HepG2 (cell line): ENCODE measurements around the gene CDCP2. TPM values are rescaled to one million over a fixed set of nuclear protein-coding genes. Genes with fewer than 3 reads are reported as not detected.
A peak's percentile ranks its signal among the peaks of the same experiment; 100 is the strongest.

Experiments
- ATAC-seq: fragments of 200-7000 bp; cut with Tn5 transposase; 3 replicates; pipeline ENCODE4 v1.9.1; 2020; ENCODE audit warnings: mild to moderate bottlenecking, moderate library complexity
- BruUV-seq: library from RNA; stranded (reverse); fragments of 400-500 nt; replicated peaks from 2 replicates; lab custom pipeline; 2021; lab: Mats Ljungman, UMichigan
- CTCF ChIA-PET: fragments of 300-600 bp; formaldehyde crosslinking; extraction: SDS; loops from one replicate; lab custom pipeline; 2021; ENCODE audit warnings: low total read pairs, inconsistent platforms, low intra/inter-chr PET ratio; lab: Yijun Ruan, JAX
- POLR2A ChIA-PET: fragments of 350-600 bp; sonication (Branson Sonifier 250); formaldehyde crosslinking; loops from one replicate; lab custom pipeline; 2020; ENCODE audit warnings: antibody characterized with exemption, inconsistent platforms; lab: Yijun Ruan, JAX
- DNase-seq: peaks from one replicate; pipeline ENCODE4 v3.0.0-alpha.2; 2015; ENCODE audit warnings: low spot score
- FAIRE-seq: peaks from 3 replicates; lab custom pipeline; 2011; peaks lifted over from hg19 to GRCh38; lab: Jason Lieb, UNC
- H2AFZ ChIP-seq: one replicate; pipeline ENCODE4 v1.6.1; 2011; ENCODE audit warnings: low read length, inconsistent platforms
- H3K27ac ChIP-seq: fragments of 300-600 bp; 3 replicates; pipeline ENCODE4 v1.8.0; 2011; ENCODE audit warnings: mixed run types, mild to moderate bottlenecking, mixed read lengths, low read length, inconsistent platforms; ENCODE audit not compliant: insufficient read depth; ENCODE audit errors: extremely low read length
- H3K27me3 ChIP-seq, 2 experiments: fragments of 200-600 bp in 1 of 2; 2 replicates in 1 of 2; 3 replicates in 1 of 2; pipeline versions ENCODE4 v1.6.0 to v1.8.0; 2011; ENCODE audit warnings: low read length in 2 of 2, mild to moderate bottlenecking in 2 of 2, moderate library complexity in 2 of 2, inconsistent platforms in 1 of 2; ENCODE audit not compliant: insufficient read depth in 2 of 2, control insufficient read depth in 1 of 2
- H3K36me3 ChIP-seq, 2 experiments: fragments of 200-600 bp in 1 of 2; replicated peaks in 1 of 2; 2 replicates in 1 of 2; 3 replicates in 1 of 2; pipeline versions ENCODE4 v1.5.1 to v1.8.0; 2011; ENCODE audit warnings: low read length in 2 of 2, inconsistent platforms in 1 of 2; ENCODE audit not compliant: insufficient read depth in 2 of 2, control insufficient read depth in 1 of 2
- H3K4me1 ChIP-seq: 2 replicates; pipeline ENCODE4 v1.5.1; 2012; ENCODE audit warnings: low read length, inconsistent platforms; ENCODE audit not compliant: insufficient read depth
- H3K4me2 ChIP-seq: 2 replicates; pipeline ENCODE4 v1.6.0; 2011; ENCODE audit warnings: low read depth, low read length, inconsistent platforms
- H3K4me3 ChIP-seq, 3 experiments: fragments of 200-600 bp in 1 of 3; sonication (generic), shearing (Covaris generic) in 1 of 3; replicated peaks in 1 of 3; 2 replicates each; pipeline ENCODE4 v1.5.1; 2011 to 2016; ENCODE audit warnings: low read length in 3 of 3, inconsistent platforms in 2 of 3, low read depth in 2 of 3, mild to moderate bottlenecking in 2 of 3, control low read depth in 1 of 3, mixed read lengths in 1 of 3; ENCODE audit not compliant: insufficient read depth in 1 of 3
- H3K79me2 ChIP-seq: one replicate; pipeline ENCODE4 v1.6.1; 2011; ENCODE audit warnings: low read length, inconsistent platforms; ENCODE audit not compliant: insufficient read depth
- H3K9ac ChIP-seq: 2 replicates; pipeline ENCODE4 v1.6.0; 2011; ENCODE audit warnings: mild to moderate bottlenecking, low read depth, low read length, inconsistent platforms; ENCODE audit not compliant: insufficient read depth
- H3K9me3 ChIP-seq: 2 replicates; pipeline ENCODE4 v1.5.1; 2012; ENCODE audit warnings: mild to moderate bottlenecking, low read length
- H4K20me1 ChIP-seq: 2 replicates; pipeline ENCODE4 v1.6.0; 2011; ENCODE audit warnings: inconsistent platforms, mild to moderate bottlenecking, low read length, moderate library complexity; ENCODE audit not compliant: insufficient read depth
- AGO2 ChIP-seq: fragments of 200-400 bp; formaldehyde crosslinking; optimal IDR thresholded peaks from 2 replicates; pipeline ENCODE3; 2017; ENCODE audit warnings: mild to moderate bottlenecking, low read depth, low read length, moderate library complexity
- CEBPG ChIP-seq: IDR thresholded peaks from 2 replicates; pipeline ENCODE4 v1.6.1; 2016
- CENPT ChIP-seq: sonication (generic); formaldehyde crosslinking; IDR thresholded peaks from 2 replicates; pipeline ENCODE4 v1.8.0; 2022; ENCODE audit warnings: low read depth, mild to moderate bottlenecking, moderate library complexity, missing genetic modification reagents
- KAT8 ChIP-seq: IDR thresholded peaks from 2 replicates; pipeline ENCODE4 v1.6.1; 2016; ENCODE audit warnings: missing genetic modification reagents, missing compliant biosample characterization
- POGK ChIP-seq: sonication (generic); formaldehyde crosslinking; conservative IDR thresholded peaks from 2 replicates; pipeline ENCODE4 v1.8.0; 2022; ENCODE audit warnings: mild to moderate bottlenecking, moderate library complexity, missing genetic modification reagents
- TCF7 ChIP-seq: sonication (generic); IDR thresholded peaks from 2 replicates; pipeline ENCODE4 v1.6.1; 2016; ENCODE audit warnings: antibody characterized with exemption, low read depth
- ZBTB1 ChIP-seq: sonication (generic); formaldehyde crosslinking; IDR thresholded peaks from 2 replicates; pipeline ENCODE4 v1.4.0; 2020; ENCODE audit warnings: missing genetic modification reagents, borderline replicate concordance
- ZIK1 ChIP-seq: sonication (generic); formaldehyde crosslinking; IDR thresholded peaks from 2 replicates; pipeline ENCODE4 v1.5.0; 2020; ENCODE audit warnings: mild to moderate bottlenecking, low read depth, missing genetic modification reagents, borderline replicate concordance
- ZNF280B ChIP-seq: sonication (generic); formaldehyde crosslinking; IDR thresholded peaks from 2 replicates; pipeline ENCODE4 v1.5.0; 2020; ENCODE audit warnings: missing genetic modification reagents, mild to moderate bottlenecking, borderline replicate concordance
- ZNF547 ChIP-seq: sonication (generic); formaldehyde crosslinking; IDR thresholded peaks from 2 replicates; pipeline ENCODE4 v1.5.1; 2020; ENCODE audit warnings: mild to moderate bottlenecking, missing genetic modification reagents
- ZNF616 ChIP-seq: sonication (generic); formaldehyde crosslinking; IDR thresholded peaks from 2 replicates; pipeline ENCODE4 v1.5.0; 2020; ENCODE audit warnings: low read depth, mild to moderate bottlenecking, missing genetic modification reagents
- ZNF7 ChIP-seq: IDR thresholded peaks from 2 replicates; pipeline ENCODE4 v1.6.1; 2016; ENCODE audit warnings: missing biosample characterization, missing genetic modification reagents
- ZNF777 ChIP-seq: sonication (generic); formaldehyde crosslinking; IDR thresholded peaks from 2 replicates; pipeline ENCODE4 v1.4.0; 2020; ENCODE audit warnings: missing genetic modification reagents
- whole genome bisulfite sequencing: methylation state at CpG from one replicate; pipeline ENCODE4 v1.1.6; 2017; ENCODE audit warnings: low lambda C conversion rate; 5-methylcytosine and 5-hydroxymethylcytosine counted together
- in situ Hi-C: cut with HindIII; loops from 2 replicates; pipeline ENCODE4 v1.10.0; 2017; ENCODE audit warnings: low pct_unique_long_range_greater_than_20kb; ENCODE audit not compliant: extremely low pct_ligation_motif_present
- intact Hi-C: fragments of 100-400 bp; cut with micrococcal nuclease; formaldehyde crosslinking; loops from one replicate; pipeline ENCODE4 v1.10.0; 2022; ENCODE audit not compliant: unreplicated experiment
- polyA plus RNA-seq, 8 experiments: library from polyadenylated mRNA; depleted of rRNA in 3 of 8; stranded (reverse) in 7 of 8; unstranded in 1 of 8; fragments of >200 nt; fragmentation: Illumina TruSeq in 4 of 8; extraction: Trizol in 4 of 8; gene quantifications; 2 replicates each; pipeline versions ENCODE4 v1.2.1 to v1.2.3, GENCODE V29; 2011 to 2016; ENCODE audit warnings: low read depth in 4 of 8, missing spikeins in 1 of 8, mixed read lengths in 1 of 8; ENCODE audit not compliant: insufficient read depth in 1 of 8
- total RNA-seq, 5 experiments: library from RNA; depleted of rRNA; stranded (reverse); fragments of >200 nt; fragmentation: Illumina TruSeq; extraction: Trizol; gene quantifications; 2 replicates each; pipeline ENCODE4 v1.2.3, GENCODE V29; 2016; ENCODE audit warnings: low read depth in 1 of 5

CDCP2 gene
- total and polyA plus RNA-seq, 2 of the 13 experiments (the other 11 are each of a cell fraction or from before 2014, with no cell fraction given) = not detected

GRCh38 chr1:54103414-54103813, 49.4 kb downstream of the CDCP2 start:
- TF ChIP-seq CEBPG (CRISPR knock-in tag) = no peak
- TF ChIP-seq ZNF547 = no peak
- no peak for TF ChIP-seq CENPT
- TF ChIP-seq POGK (CRISPR knock-in tag) = no peak
- no peak for TF ChIP-seq AGO2
- TF ChIP-seq KAT8 = no peak
- TF ChIP-seq, all 625 proteins: peak for 0
- H3K27me3 ChIP-seq = no peaks in the 10 kb centered on the region
- no peaks in the 10 kb centered on the region for H3K36me3 ChIP-seq
- ChIA-PET CTCF (no interaction called here), POLR2A (no interaction called here)
- no peak overlapping the region for H3K4me3 ChIP-seq
- no peak for ATAC-seq
- H3K9me3 ChIP-seq = no peaks in the 10 kb centered on the region
- no peak overlapping the region for H3K9ac ChIP-seq
- H3K4me1 ChIP-seq = no peaks in the 10 kb centered on the region
- no peak for DNase-seq
- no peak for FAIRE-seq
- H2AFZ ChIP-seq = no peak overlapping the region
- intact Hi-C loops (no loop called here), in situ Hi-C loops (no loop called here)
- no TSS peak for BruUV-seq
- no peak overlapping the region for H3K27ac ChIP-seq
- H3K79me2 ChIP-seq = no peaks in the 10 kb centered on the region
- 78% methylated on average over 6 of the region's 6 CpGs for WGBS
- no peak overlapping the region for H3K4me2 ChIP-seq
- no peaks in the 10 kb centered on the region for H4K20me1 ChIP-seq

GRCh38 chr1:54100500-54100899, 52.3 kb downstream of the CDCP2 start:
- Histone ChIP-seq H3K27ac (no peak overlapping the region), H3K36me3 (peaks cover 0 to 9% of the 10 kb centered on the region in 2 experiments; a peak in 3 of 5 replicates), H4K20me1 (no peaks in the 10 kb centered on the region), H3K27me3 (no peaks in the 10 kb centered on the region), H3K4me3 (no peak overlapping the region), H3K9me3 (no peaks in the 10 kb centered on the region), H3K9ac (no peak overlapping the region), H3K4me2 (no peak overlapping the region), H3K79me2 (no peaks in the 10 kb centered on the region), H3K4me1 (peaks cover 8% of the 10 kb centered on the region), H2AFZ (no peak overlapping the region)
- FAIRE-seq = no peak
- ChIA-PET CTCF (no interaction called here), POLR2A (no interaction called here)
- intact Hi-C loops (no loop called here), in situ Hi-C loops (no loop called here)
- TF ChIP-seq ZNF777 (CRISPR knock-in tag) (no peak), TCF7 (no peak), ZNF616 (no peak), ZNF280B (CRISPR knock-in tag) (no peak), ZIK1 (no peak), ZBTB1 (CRISPR knock-in tag) (no peak), ZNF7 (CRISPR knock-in tag) (peak; percentile 91)
- DNase-seq = no peak
- WGBS = 5% methylated on average over 2 of the region's 2 CpGs
- BruUV-seq = no TSS peak
- ATAC-seq = no peak
